Measurements from ENCODE around the gene FGF8. TPM values are rescaled to one million over a fixed set of nuclear protein-coding genes. Genes with fewer than 3 reads are reported as not detected.

The FGF8 gene
- total RNA-seq, 1 experiment from 2014 or later = not detected

DNA sequence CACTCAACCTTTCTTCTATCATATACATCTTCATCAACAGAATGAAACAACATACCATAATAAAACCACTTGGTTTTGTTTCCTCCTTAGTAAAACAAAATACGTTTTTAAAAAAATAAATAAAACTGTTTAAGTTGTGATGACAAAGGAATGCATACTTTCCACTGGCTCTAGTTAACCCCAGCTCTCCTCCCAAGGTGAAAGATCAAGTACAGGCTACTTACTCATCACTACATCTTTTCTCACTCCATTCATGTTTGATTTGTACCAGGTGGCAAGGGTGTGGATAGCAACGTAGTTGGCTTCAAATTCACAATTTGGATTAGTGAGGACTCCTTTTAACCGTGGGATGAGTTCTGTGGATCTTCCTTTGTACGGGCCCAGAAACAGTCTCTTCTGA is 27.6 kb upstream of the FGF8 start:
- no peaks in the 10 kb centered on the region for H3K9me2 ChIP-seq (replicated peaks; ENCODE audit: low read length)
- no peak overlapping the region for H3K27ac ChIP-seq (ENCODE audit: low read length)
- H4K20me1 ChIP-seq (ENCODE audit: low read length) = no peaks in the 10 kb centered on the region
- no peak overlapping the region for H2AFZ ChIP-seq (ENCODE audit: low read length)
- H3K4me2 ChIP-seq (ENCODE audit: low read length) = no peak overlapping the region
- H3K9me3 ChIP-seq (ENCODE audit: low read length) = no peaks in the 10 kb centered on the region
- POLR2A ChIA-PET (ENCODE audit: unreplicated experiment) = no interaction called here
- no TSS peak for BruUV-seq (replicated peaks)
- peaks cover 46% of the 10 kb centered on the region for H3K36me3 ChIP-seq (ENCODE audit: low read depth, low read length)
- no peaks in the 10 kb centered on the region for H3K4me1 ChIP-seq (ENCODE audit: insufficient read depth, low read length)
- no peak for DNase-seq
- no peak for ATAC-seq
- H3K27me3 ChIP-seq (ENCODE audit: low read length) = no peaks in the 10 kb centered on the region
- no peak overlapping the region for H3K4me3 ChIP-seq (ENCODE audit: low read length)
- CTCF ChIA-PET = no interaction called here
- peaks cover 11% of the 10 kb centered on the region; the same call in 1 of the 2 replicates for H3K79me2 ChIP-seq (ENCODE audit: low read length)
- TF ChIP-seq, protein P1, sequence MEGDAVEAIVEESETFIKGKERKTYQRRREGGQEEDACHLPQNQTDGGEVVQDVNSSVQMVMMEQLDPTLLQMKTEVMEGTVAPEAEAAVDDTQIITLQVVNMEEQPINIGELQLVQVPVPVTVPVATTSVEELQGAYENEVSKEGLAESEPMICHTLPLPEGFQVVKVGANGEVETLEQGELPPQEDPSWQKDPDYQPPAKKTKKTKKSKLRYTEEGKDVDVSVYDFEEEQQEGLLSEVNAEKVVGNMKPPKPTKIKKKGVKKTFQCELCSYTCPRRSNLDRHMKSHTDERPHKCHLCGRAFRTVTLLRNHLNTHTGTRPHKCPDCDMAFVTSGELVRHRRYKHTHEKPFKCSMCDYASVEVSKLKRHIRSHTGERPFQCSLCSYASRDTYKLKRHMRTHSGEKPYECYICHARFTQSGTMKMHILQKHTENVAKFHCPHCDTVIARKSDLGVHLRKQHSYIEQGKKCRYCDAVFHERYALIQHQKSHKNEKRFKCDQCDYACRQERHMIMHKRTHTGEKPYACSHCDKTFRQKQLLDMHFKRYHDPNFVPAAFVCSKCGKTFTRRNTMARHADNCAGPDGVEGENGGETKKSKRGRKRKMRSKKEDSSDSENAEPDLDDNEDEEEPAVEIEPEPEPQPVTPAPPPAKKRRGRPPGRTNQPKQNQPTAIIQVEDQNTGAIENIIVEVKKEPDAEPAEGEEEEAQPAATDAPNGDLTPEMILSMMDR (conservative IDR thresholded peaks at IDR 0.05; ENCODE audit: low read depth, low read length) = no peak
- TF ChIP-seq EZH2 (IDR thresholded peaks at IDR 0.05; ENCODE audit: low read length, unreplicated experiment) (no peak), EZH2phosphoT487 (IDR thresholded peaks at IDR 0.05; ENCODE audit: borderline replicate concordance, low read length) (no peak)
- no peaks in the 10 kb centered on the region for H3F3A ChIP-seq (ENCODE audit: low read length, unreplicated experiment)
- no peak overlapping the region for H3K9ac ChIP-seq (ENCODE audit: low read length)
- intact Hi-C loops (cut with micrococcal nuclease) = no loop called here

DNA sequence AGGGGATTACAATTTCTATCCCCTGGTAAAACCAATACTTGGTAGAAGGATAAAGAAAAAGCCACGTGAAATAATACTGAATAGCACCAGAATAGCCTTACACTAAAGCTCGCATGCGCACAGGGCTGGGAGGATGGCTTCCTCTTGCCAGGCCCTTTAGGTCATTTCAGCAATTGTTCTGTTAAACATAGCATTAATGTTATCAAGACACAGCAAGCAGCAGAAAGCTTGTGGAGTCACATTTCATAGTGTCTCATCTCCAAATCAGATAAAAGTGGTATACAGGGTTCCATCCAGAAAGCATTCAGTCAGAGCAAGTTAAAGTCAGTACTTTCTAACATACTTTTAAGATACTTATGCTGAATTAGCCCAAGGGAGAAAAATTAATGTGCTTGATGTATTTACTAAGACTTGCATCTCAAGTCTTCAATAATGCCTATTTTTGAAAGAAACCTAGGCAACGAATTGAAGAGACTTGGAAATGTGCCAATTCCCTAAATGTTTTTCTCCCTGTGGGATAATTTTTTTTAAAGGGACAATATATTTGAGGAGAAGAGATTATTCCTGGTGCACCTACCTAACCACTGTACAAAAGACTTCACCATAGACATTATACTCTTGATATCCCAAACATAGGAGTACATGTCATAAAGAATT is 21.6 kb upstream of the FGF8 start:
- Histone ChIP-seq H3K4me3 (ENCODE audit: low read length) (no peak overlapping the region), H3K9ac (ENCODE audit: low read length) (no peak overlapping the region), H3K4me1 (ENCODE audit: insufficient read depth, low read length) (no peaks in the 10 kb centered on the region), H2AFZ (ENCODE audit: low read length) (no peak overlapping the region), H4K20me1 (ENCODE audit: low read length) (0 out of 2 replicates have a peak, but pooled peaks cover 3% of the 10 kb centered on the region), H3K27ac (ENCODE audit: low read length) (no peak overlapping the region), H3K27me3 (ENCODE audit: low read length) (no peaks in the 10 kb centered on the region), H3K36me3 (ENCODE audit: low read depth, low read length) (peaks cover 58% of the 10 kb centered on the region), H3K9me3 (ENCODE audit: low read length) (no peaks in the 10 kb centered on the region), H3K79me2 (ENCODE audit: low read length) (peaks cover 23% of the 10 kb centered on the region; the same call in 1 of the 2 replicates), H3K4me2 (ENCODE audit: low read length) (no peak overlapping the region), H3K9me2 (replicated peaks; ENCODE audit: low read length) (no peaks in the 10 kb centered on the region), H3F3A (ENCODE audit: low read length, unreplicated experiment) (no peaks in the 10 kb centered on the region)
- intact Hi-C loops (cut with micrococcal nuclease) = no loop called here
- TF ChIP-seq, protein P1 (conservative IDR thresholded peaks at IDR 0.05; ENCODE audit: low read depth, low read length) = no peak
- TF ChIP-seq EZH2phosphoT487 (IDR thresholded peaks at IDR 0.05; ENCODE audit: borderline replicate concordance, low read length) = no peak
- no peak for TF ChIP-seq EZH2 (IDR thresholded peaks at IDR 0.05; ENCODE audit: low read length, unreplicated experiment)
- BruUV-seq (replicated peaks) = no TSS peak
- ATAC-seq (no peak), DNase-seq (no peak)
- ChIA-PET CTCF (interaction anchor here (0.6 kb wide), 1 partner anchor 255 kb away, joined by 5 read pairs; no protein-coding TSS in a partner anchor), POLR2A (ENCODE audit: unreplicated experiment) (no interaction called here)

DNA sequence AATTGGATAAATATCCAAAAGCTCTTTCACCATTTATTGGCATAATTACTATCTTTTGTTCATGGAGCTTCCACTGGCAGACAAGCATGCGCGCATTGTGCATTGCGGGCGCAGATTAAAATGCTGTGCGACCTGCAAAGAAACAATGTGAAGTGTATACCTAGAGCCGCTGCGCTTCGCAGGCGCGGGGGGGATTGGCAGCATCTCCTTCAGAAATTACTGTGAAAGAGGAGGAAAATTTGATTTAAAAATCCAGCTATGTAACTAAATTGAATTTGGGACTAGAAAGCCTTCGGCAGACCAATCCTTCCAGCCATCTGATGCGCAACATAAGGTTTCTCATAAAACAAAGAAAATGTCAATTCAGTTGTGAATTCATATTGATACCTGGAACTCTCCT is 17.6 kb upstream of the FGF8 start:
- H3K9ac ChIP-seq (ENCODE audit: low read length) = no peak overlapping the region
- ChIA-PET POLR2A (ENCODE audit: unreplicated experiment) (no interaction called here), CTCF (no interaction called here)
- no peak overlapping the region for H2AFZ ChIP-seq (ENCODE audit: low read length)
- peaks cover 12% of the 10 kb centered on the region; the same call in 1 of the 2 replicates for H3K79me2 ChIP-seq (ENCODE audit: low read length)
- no TSS peak for BruUV-seq (replicated peaks)
- intact Hi-C loops (cut with micrococcal nuclease) = no loop called here
- ATAC-seq (no peak), DNase-seq (no peak)
- H3K36me3 ChIP-seq (ENCODE audit: low read depth, low read length) = peaks cover 49% of the 10 kb centered on the region
- no peaks in the 10 kb centered on the region for H3K9me2 ChIP-seq (replicated peaks; ENCODE audit: low read length)
- 0 out of 2 replicates have a peak, but pooled peaks cover 3% of the 10 kb centered on the region for H4K20me1 ChIP-seq (ENCODE audit: low read length)
- no peaks in the 10 kb centered on the region for H3K27me3 ChIP-seq (ENCODE audit: low read length)
- no peak overlapping the region for H3K27ac ChIP-seq (ENCODE audit: low read length)
- H3K4me3 ChIP-seq (ENCODE audit: low read length) = no peak overlapping the region
- no peak for TF ChIP-seq EZH2 (IDR thresholded peaks at IDR 0.05; ENCODE audit: low read length, unreplicated experiment)
- TF ChIP-seq EZH2phosphoT487 (IDR thresholded peaks at IDR 0.05; ENCODE audit: borderline replicate concordance, low read length) = no peak
- TF ChIP-seq, protein P1 (conservative IDR thresholded peaks at IDR 0.05; ENCODE audit: low read depth, low read length) = no peak
- H3F3A ChIP-seq (ENCODE audit: low read length, unreplicated experiment) = no peaks in the 10 kb centered on the region
- H3K4me1 ChIP-seq (ENCODE audit: insufficient read depth, low read length) = no peaks in the 10 kb centered on the region
- H3K9me3 ChIP-seq (ENCODE audit: low read length) = no peaks in the 10 kb centered on the region
- no peak overlapping the region for H3K4me2 ChIP-seq (ENCODE audit: low read length)
